DND-41 (cell line): ENCODE measurements around the gene LGR4.

Experiments
- ATAC-seq: fragments of 200-7000 bp; cut with Tn5 transposase; 3 replicates; pipeline ENCODE4 v1.9.1; 2021; ENCODE audit warnings: low read depth; ENCODE audit not compliant: insufficient read depth
- DNase-seq: peaks from one replicate; pipeline ENCODE4 v3.0.0-alpha.2; 2020
- H2AFZ ChIP-seq: 2 replicates; pipeline ENCODE4 v1.6.0; 2012; ENCODE audit warnings: low read depth, low read length
- H3K27ac ChIP-seq: 2 replicates; pipeline ENCODE4 v1.5.1; 2012; ENCODE audit warnings: low read length, inconsistent platforms
- H3K27me3 ChIP-seq: fragments of 200-600 bp; sonication (generic); 2 replicates; pipeline ENCODE4 v1.6.0; 2012; ENCODE audit warnings: low read length, mild to moderate bottlenecking, inconsistent platforms; ENCODE audit not compliant: insufficient read depth, poor library complexity
- H3K36me3 ChIP-seq: 2 replicates; pipeline ENCODE4 v1.5.1; 2012; ENCODE audit warnings: low read length, inconsistent platforms; ENCODE audit not compliant: insufficient read depth
- H3K4me1 ChIP-seq: 2 replicates; pipeline ENCODE4 v1.5.1; 2012; ENCODE audit warnings: mild to moderate bottlenecking, low read length; ENCODE audit not compliant: insufficient read depth
- H3K4me2 ChIP-seq: 2 replicates; pipeline ENCODE4 v1.6.0; 2012; ENCODE audit warnings: mild to moderate bottlenecking, moderate library complexity, low read length, inconsistent platforms; ENCODE audit not compliant: insufficient read depth
- H3K4me3 ChIP-seq, 2 experiments: fragments of 200-600 bp in 1 of 2; shearing (Covaris generic) in 1 of 2; 2 replicates each; pipeline ENCODE4 v1.5.1; 2012 to 2016; ENCODE audit warnings: inconsistent platforms in 2 of 2, low read length in 2 of 2, mild to moderate bottlenecking in 2 of 2, low read depth in 1 of 2, moderate library complexity in 1 of 2
- H3K79me2 ChIP-seq: 2 replicates; pipeline ENCODE4 v1.6.0; 2012; ENCODE audit warnings: low read length, inconsistent platforms; ENCODE audit not compliant: insufficient read depth
- H3K9ac ChIP-seq: 2 replicates; pipeline ENCODE4 v1.6.0; 2012; ENCODE audit warnings: low read depth, mild to moderate bottlenecking, inconsistent platforms, low read length, moderate library complexity
- H3K9me3 ChIP-seq: 2 replicates; pipeline ENCODE4 v1.5.1; 2012; ENCODE audit warnings: low read length, moderate library complexity, mild to moderate bottlenecking, inconsistent platforms; ENCODE audit not compliant: insufficient read depth, severe bottlenecking
- H4K20me1 ChIP-seq: 2 replicates; pipeline ENCODE4 v1.6.0; 2012; ENCODE audit warnings: low read length; ENCODE audit not compliant: insufficient read depth
- EZH2 ChIP-seq: IDR thresholded peaks from 3 replicates; pipeline ENCODE4 v1.6.1; 2012; ENCODE audit warnings: borderline replicate concordance, low read depth, mild to moderate bottlenecking, moderate library complexity, low read length, inconsistent platforms; ENCODE audit not compliant: severe bottlenecking
- TF ChIP-seq, protein P1 (sequence below): IDR thresholded peaks from 2 replicates; pipeline ENCODE4 v1.5.1; 2012; ENCODE audit warnings: borderline replicate concordance, low read length, moderate library complexity, mild to moderate bottlenecking; ENCODE audit not compliant: poor library complexity, severe bottlenecking; ENCODE audit errors: extremely low read depth

Gene LGR4

GRCh38 chr11:27514558-27514957 lies 42.0 kb upstream of the LGR4 start:
- no peaks in the 10 kb centered on the region for H3K9me3 ChIP-seq
- no peak for TF ChIP-seq EZH2
- TF ChIP-seq, protein P1, sequence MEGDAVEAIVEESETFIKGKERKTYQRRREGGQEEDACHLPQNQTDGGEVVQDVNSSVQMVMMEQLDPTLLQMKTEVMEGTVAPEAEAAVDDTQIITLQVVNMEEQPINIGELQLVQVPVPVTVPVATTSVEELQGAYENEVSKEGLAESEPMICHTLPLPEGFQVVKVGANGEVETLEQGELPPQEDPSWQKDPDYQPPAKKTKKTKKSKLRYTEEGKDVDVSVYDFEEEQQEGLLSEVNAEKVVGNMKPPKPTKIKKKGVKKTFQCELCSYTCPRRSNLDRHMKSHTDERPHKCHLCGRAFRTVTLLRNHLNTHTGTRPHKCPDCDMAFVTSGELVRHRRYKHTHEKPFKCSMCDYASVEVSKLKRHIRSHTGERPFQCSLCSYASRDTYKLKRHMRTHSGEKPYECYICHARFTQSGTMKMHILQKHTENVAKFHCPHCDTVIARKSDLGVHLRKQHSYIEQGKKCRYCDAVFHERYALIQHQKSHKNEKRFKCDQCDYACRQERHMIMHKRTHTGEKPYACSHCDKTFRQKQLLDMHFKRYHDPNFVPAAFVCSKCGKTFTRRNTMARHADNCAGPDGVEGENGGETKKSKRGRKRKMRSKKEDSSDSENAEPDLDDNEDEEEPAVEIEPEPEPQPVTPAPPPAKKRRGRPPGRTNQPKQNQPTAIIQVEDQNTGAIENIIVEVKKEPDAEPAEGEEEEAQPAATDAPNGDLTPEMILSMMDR, result no peak
- ATAC-seq (no peak), DNase-seq (no peak)
- H3K36me3 ChIP-seq, result no peaks in the 10 kb centered on the region
- no peak overlapping the region for H3K4me2 ChIP-seq
- no peak overlapping the region for H2AFZ ChIP-seq
- H3K9ac ChIP-seq, result no peak overlapping the region
- no peaks in the 10 kb centered on the region for H3K79me2 ChIP-seq
- no peaks in the 10 kb centered on the region for H3K27me3 ChIP-seq
- no peak overlapping the region for H3K4me3 ChIP-seq
- H3K4me1 ChIP-seq, result no peaks in the 10 kb centered on the region
- H3K27ac ChIP-seq, result no peak overlapping the region
- no peaks in the 10 kb centered on the region for H4K20me1 ChIP-seq

DNA sequence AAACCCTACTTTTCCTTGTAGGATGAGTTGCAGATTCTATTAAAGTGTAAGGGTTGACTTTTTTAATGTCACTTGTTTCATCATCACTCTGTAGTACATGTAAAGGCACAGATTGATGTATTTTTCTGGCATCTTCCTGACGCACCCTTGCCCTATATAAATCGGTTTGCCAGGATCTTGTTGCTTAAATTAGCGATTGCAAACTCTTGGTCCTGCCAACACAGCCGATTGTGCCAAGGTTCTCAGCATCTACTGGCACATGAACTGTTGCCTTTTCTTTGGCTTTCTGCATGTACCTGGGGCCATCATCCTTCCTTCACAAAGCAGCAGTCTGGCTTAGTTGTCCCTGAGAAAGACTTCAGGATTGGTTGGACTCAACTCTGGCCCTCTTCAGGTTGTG lies 41.5 kb upstream of the LGR4 start:
- DNase-seq (no peak), ATAC-seq (no peak)
- H3K79me2 ChIP-seq, result no peaks in the 10 kb centered on the region
- no peaks in the 10 kb centered on the region for H3K27me3 ChIP-seq
- H4K20me1 ChIP-seq, result no peaks in the 10 kb centered on the region
- H3K9me3 ChIP-seq, result no peaks in the 10 kb centered on the region
- H3K4me3 ChIP-seq, result no peak overlapping the region
- no peaks in the 10 kb centered on the region for H3K4me1 ChIP-seq
- no peak overlapping the region for H2AFZ ChIP-seq
- no peak overlapping the region for H3K4me2 ChIP-seq
- H3K27ac ChIP-seq, result no peak overlapping the region
- TF ChIP-seq EZH2, result no peak
- TF ChIP-seq, protein P1, result no peak
- no peaks in the 10 kb centered on the region for H3K36me3 ChIP-seq
- no peak overlapping the region for H3K9ac ChIP-seq

DNA sequence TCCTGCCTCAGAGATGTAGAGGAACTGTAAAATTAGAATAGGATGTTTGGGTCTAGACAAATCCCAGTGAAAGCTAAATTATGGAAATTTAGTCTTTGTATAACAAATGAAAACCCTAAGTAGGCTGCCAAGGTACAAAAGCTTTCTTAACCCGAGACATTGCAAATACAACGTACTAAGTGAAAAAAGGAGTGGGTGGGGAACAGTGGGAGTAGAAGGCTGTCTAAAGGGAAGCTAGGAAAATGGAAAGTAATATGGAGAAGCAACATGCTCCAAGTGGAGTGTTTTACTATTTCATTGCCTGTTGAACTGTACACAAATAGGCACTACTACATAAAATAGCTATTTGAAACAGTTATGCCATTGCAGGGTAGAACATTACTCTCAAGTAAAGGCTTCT lies 40.8 kb upstream of the LGR4 start:
- Histone ChIP-seq H3K27ac (no peak overlapping the region), H3K4me1 (no peaks in the 10 kb centered on the region), H3K9me3 (no peaks in the 10 kb centered on the region), H3K27me3 (no peaks in the 10 kb centered on the region), H3K79me2 (no peaks in the 10 kb centered on the region), H3K4me3 (no peak overlapping the region), H3K4me2 (no peak overlapping the region), H2AFZ (no peak overlapping the region), H4K20me1 (no peaks in the 10 kb centered on the region), H3K36me3 (no peaks in the 10 kb centered on the region), H3K9ac (no peak overlapping the region)
- ATAC-seq (no peak), DNase-seq (no peak)
- TF ChIP-seq EZH2, result no peak
- TF ChIP-seq, protein P1, result no peak

DNA sequence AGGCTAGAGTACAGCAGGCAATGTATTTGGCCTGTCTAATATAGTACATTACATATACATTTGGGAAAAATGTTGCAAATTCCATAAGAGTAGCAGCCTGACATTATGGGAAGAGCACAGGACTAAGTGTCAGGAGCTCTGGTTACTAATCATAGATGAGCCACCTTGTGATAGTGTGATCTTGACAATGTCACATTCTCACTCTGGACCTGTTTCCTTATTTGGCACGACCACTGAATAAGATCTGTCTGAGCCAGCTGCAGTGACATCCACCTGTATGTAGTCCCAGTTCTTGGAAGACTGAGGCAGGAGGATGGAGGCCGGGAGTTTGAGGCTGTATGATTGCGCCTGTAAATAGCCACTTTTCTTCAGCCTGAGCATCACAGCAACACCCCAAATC lies 39.6 kb upstream of the LGR4 start:
- no peaks in the 10 kb centered on the region for H3K36me3 ChIP-seq
- H4K20me1 ChIP-seq, result no peaks in the 10 kb centered on the region
- peaks cover 10% of the 10 kb centered on the region for H3K4me1 ChIP-seq
- H2AFZ ChIP-seq, result no peak overlapping the region
- H3K79me2 ChIP-seq, result peaks cover 6% of the 10 kb centered on the region; the same call in 1 of the 2 replicates
- ATAC-seq, result no peak
- H3K4me3 ChIP-seq, result no peak overlapping the region
- TF ChIP-seq, protein P1, result no peak
- TF ChIP-seq EZH2, result no peak
- no peaks in the 10 kb centered on the region for H3K27me3 ChIP-seq
- H3K27ac ChIP-seq, result no peak overlapping the region
- no peak overlapping the region for H3K4me2 ChIP-seq
- H3K9me3 ChIP-seq, result no peaks in the 10 kb centered on the region
- H3K9ac ChIP-seq, result no peak overlapping the region
- DNase-seq, result no peak
